Lower lobe of right lung (tissue), 2 donors: ENCODE measurements around the gene DARS1. TPM values are rescaled to one million over a fixed set of nuclear protein-coding genes. Genes with fewer than 3 reads are reported as not detected.

ENCODE experiments used
- ATAC-seq, 2 donors: fragments of 200-7000 bp; cut with Tn5 transposase; one replicate each; pipeline ENCODE4 v1.9.1; 2020 to 2022; ENCODE audit warnings: mild to moderate bottlenecking in 2 of 2, moderate library complexity in 2 of 2
- DNase-seq: peaks from one replicate; pipeline ENCODE4 v3.0.0-alpha.2; 2020
- H3K27ac ChIP-seq: fragments of 200-600 bp; one replicate; pipeline ENCODE4 v1.8.0; 2022
- H3K27me3 ChIP-seq: fragments of 200-600 bp; one replicate; pipeline ENCODE4 v1.8.0; 2022; ENCODE audit warnings: low read depth
- H3K36me3 ChIP-seq: fragments of 200-600 bp; one replicate; pipeline ENCODE4 v1.8.0; 2022; ENCODE audit warnings: mild to moderate bottlenecking
- H3K4me1 ChIP-seq: fragments of 200-600 bp; one replicate; pipeline ENCODE4 v1.8.0; 2022
- H3K4me3 ChIP-seq: fragments of 200-600 bp; one replicate; pipeline ENCODE4 v1.8.0; 2022; ENCODE audit warnings: mild to moderate bottlenecking
- H3K9me3 ChIP-seq: fragments of 200-600 bp; one replicate; pipeline ENCODE4 v1.8.0; 2022
- CTCF ChIP-seq: fragments of 200-600 bp; IDR thresholded peaks from one replicate; pipeline ENCODE4 v1.8.0; 2022; ENCODE audit warnings: antibody characterized with exemption, mild to moderate bottlenecking
- intact Hi-C: fragments of 100-400 bp; cut with DNase I; formaldehyde crosslinking; loops from one replicate; pipeline ENCODE4 v1.11.0; 2022
- total RNA-seq: library from RNA; stranded (reverse); fragmentation: NEBNext Ultra II Directional; extraction: Animal tissue kit (Norgen Biotek cat#: 25700); gene quantifications from one replicate; pipeline ENCODE4 v1.2.1, GENCODE V29; 2021
- donor health status: DM: no; HTN: yes; CAD: no; lungs with severe emphysema.

Gene DARS1
- total RNA-seq, 1 donor from 2014 or later = 50.0 TPM

DNA sequence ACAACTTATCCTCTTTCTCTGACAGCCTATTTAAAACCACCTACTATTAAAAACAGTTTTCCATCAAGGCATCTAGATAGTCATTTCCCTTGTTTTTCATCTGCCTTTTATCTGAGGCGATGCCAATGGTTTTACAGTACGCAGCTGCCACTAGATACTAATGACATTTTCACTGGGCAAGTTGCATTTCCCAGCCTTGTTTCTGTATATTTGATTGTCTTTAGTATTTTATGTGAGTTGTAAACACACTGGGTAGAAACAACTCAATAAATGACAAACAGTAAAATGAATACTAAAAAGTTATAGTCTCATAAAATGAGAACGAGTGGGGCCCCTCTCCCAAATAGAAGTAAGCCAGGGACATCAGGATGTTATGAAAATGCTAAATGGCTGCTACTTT lies 8.9 kb upstream of the DARS1 start:
- Histone ChIP-seq H3K36me3 (no peaks in the 10 kb centered on the region), H3K9me3 (no peaks in the 10 kb centered on the region), H3K27me3 (no peaks in the 10 kb centered on the region), H3K4me1 (no peaks in the 10 kb centered on the region), H3K27ac (no peak overlapping the region), H3K4me3 (no peak overlapping the region)
- intact Hi-C loops = no loop called here
- DNase-seq = no peak
- no peak for ATAC-seq
- no peak for TF ChIP-seq CTCF

DNA sequence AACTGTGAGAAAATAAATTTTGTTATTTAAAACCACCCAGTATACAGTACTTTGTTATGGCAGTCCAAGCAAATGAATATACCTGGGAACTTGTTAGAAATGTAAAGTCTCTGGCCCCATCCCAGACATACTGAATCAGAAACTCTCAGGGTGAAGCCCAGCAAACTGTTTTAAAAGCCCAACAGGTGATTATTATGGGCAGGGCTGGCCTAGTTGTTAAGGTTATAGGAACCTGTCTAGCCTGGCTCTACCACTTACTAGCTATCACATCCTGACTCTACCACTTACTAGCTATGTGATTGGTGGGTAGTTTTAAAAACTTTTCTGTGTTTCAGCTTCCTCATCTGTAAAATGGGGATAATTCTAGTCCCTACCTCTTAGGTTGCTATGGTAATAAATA lies 8.0 kb upstream of the DARS1 start:
- Histone ChIP-seq H3K9me3 (no peaks in the 10 kb centered on the region), H3K36me3 (no peaks in the 10 kb centered on the region), H3K27ac (no peak overlapping the region), H3K27me3 (no peaks in the 10 kb centered on the region), H3K4me3 (no peak overlapping the region), H3K4me1 (no peaks in the 10 kb centered on the region)
- intact Hi-C loops = no loop called here
- DNase-seq (no peak), ATAC-seq (no peak)
- TF ChIP-seq CTCF = no peak

DNA sequence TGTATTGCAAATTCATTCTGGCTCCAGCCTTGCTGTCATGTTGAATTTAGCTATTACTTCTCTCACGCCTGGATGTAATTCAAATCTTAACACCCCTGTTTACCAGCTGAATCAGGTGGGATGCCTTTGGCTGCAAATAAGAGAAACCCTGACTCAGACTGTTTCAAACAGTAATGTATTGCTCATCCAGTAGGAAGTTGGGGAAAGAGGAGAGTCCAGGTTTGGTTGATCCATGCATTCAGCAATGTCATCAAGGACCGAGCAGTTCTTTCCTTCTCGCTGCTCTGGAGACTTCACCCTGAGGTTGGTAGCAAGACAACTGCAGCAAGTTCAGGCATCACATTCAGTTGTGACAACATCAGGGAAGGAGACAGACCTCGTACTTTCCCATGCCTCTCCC lies 6.4 kb upstream of the DARS1 start:
- intact Hi-C loops = no loop called here
- no peaks in the 10 kb centered on the region for H3K27me3 ChIP-seq
- H3K4me1 ChIP-seq = no peaks in the 10 kb centered on the region
- H3K36me3 ChIP-seq = no peaks in the 10 kb centered on the region
- no peaks in the 10 kb centered on the region for H3K9me3 ChIP-seq
- DNase-seq = no peak
- no peak overlapping the region for H3K4me3 ChIP-seq
- no peak for TF ChIP-seq CTCF
- no peak for ATAC-seq
- H3K27ac ChIP-seq = no peak overlapping the region

- Histone ChIP-seq H3K4me3 (no peak overlapping the region), H3K27me3 (no peaks in the 10 kb centered on the region), H3K9me3 (no peaks in the 10 kb centered on the region), H3K4me1 (peaks cover 18% of the 10 kb centered on the region), H3K27ac (no peak overlapping the region), H3K36me3 (peaks cover 3% of the 10 kb centered on the region)
- intact Hi-C loops = no loop called here
- DNase-seq (no peak), ATAC-seq (no peak)
- no peak for TF ChIP-seq CTCF
These were observed 2.0 kb upstream of the DARS1 start for GRCh38 chr2:135987441-135987840.

GRCh38 chr2:135986507-135986906 lies 1.1 kb upstream of the DARS1 start:
- peaks cover 7% of the 10 kb centered on the region for H3K36me3 ChIP-seq
- no peak overlapping the region for H3K27ac ChIP-seq
- no peak for TF ChIP-seq CTCF
- intact Hi-C loops = no loop called here
- DNase-seq (no peak), ATAC-seq (no peak)
- H3K27me3 ChIP-seq = no peaks in the 10 kb centered on the region
- peaks cover 18% of the 10 kb centered on the region for H3K4me1 ChIP-seq
- H3K9me3 ChIP-seq = no peaks in the 10 kb centered on the region
- H3K4me3 ChIP-seq = no peak overlapping the region

GRCh38 chr2:135985826-135986393 lies 484 bp upstream of the DARS1 start:
- Histone ChIP-seq H3K27me3 (no peaks in the 10 kb centered on the region), H3K27ac (peak overlapping the region; percentile 97), H3K36me3 (peaks cover 9% of the 10 kb centered on the region), H3K9me3 (no peaks in the 10 kb centered on the region), H3K4me3 (peak overlapping the region; percentile 89), H3K4me1 (peaks cover 22% of the 10 kb centered on the region)
- DNase-seq (no peak), ATAC-seq (peak in 1 of 2 donors; percentile 62)
- intact Hi-C loops = no loop called here
- TF ChIP-seq CTCF = no peak
